ENCODE measurements around the gene BRINP3. TPM values are rescaled to one million over a fixed set of nuclear protein-coding genes. Genes with fewer than 3 reads are reported as not detected.

The BRINP3 gene
- total RNA-seq = not detected in 2 replicates

GRCh38 chr1:190477762-190478148, at the start of gene BRINP3:
TSS of gene BRINP3 (minus strand) at chr1:190477864.

Data from smooth muscle cell of bladder (primary cell).